ENCODE results near the gene JAM2. TPM values are rescaled to one million over a fixed set of nuclear protein-coding genes. Genes with fewer than 3 reads are reported as not detected.
"Not testable (repeated sequence)": the region's sequence is repeated elsewhere in the genome, so short reads cannot be mapped to it uniquely, and the experiment has no call there.

JAM2 gene
- total RNA-seq, 1 experiment from 2014 or later: 6.0 TPM

GRCh38 chr21:25643486-25643885 is 4.4 kb downstream of the JAM2 start:
- no peak for DNase-seq (ENCODE audit: low read depth)

GRCh38 chr21:25646474-25646873 is 7.4 kb downstream of the JAM2 start:
- no peak for DNase-seq (ENCODE audit: low read depth)

- no peak for DNase-seq (ENCODE audit: low read depth)
Measured at GRCh38 chr21:25647647-25648046, 8.6 kb downstream of the JAM2 start.

- DNase-seq (ENCODE audit: low read depth): no peak
Measured at GRCh38 chr21:25649146-25649545, 10.1 kb downstream of the JAM2 start.

GRCh38 chr21:25656412-25656811 is 17.4 kb downstream of the JAM2 start:
- no peak for DNase-seq (ENCODE audit: low read depth)

- DNase-seq (ENCODE audit: low read depth): no peak
Measured at GRCh38 chr21:25657140-25657539, 18.1 kb downstream of the JAM2 start.

GRCh38 chr21:25658427-25659035 is 19.5 kb downstream of the JAM2 start:
- no peak for DNase-seq (ENCODE audit: low read depth)

- no peak for DNase-seq (ENCODE audit: low read depth)
Measured at GRCh38 chr21:25660233-25660632, 21.2 kb downstream of the JAM2 start.

- no peak for DNase-seq (ENCODE audit: low read depth)
Measured at GRCh38 chr21:25664491-25664931, 25.5 kb downstream of the JAM2 start.

- DNase-seq (ENCODE audit: low read depth): no peak
Measured at GRCh38 chr21:25670726-25671125, 31.7 kb downstream of the JAM2 start.

- DNase-seq (ENCODE audit: low read depth): no peak
Measured at GRCh38 chr21:25676451-25676850, 37.4 kb downstream of the JAM2 start.

GRCh38 chr21:25682382-25682781 is 43.3 kb downstream of the JAM2 start:
- DNase-seq (ENCODE audit: low read depth): no peak

- no peak for DNase-seq (ENCODE audit: low read depth)
Measured at GRCh38 chr21:25687787-25688186, 48.7 kb downstream of the JAM2 start.

GRCh38 chr21:25688275-25689155 is 49.5 kb downstream of the JAM2 start:
- DNase-seq (ENCODE audit: low read depth): no peak

GRCh38 chr21:25689226-25689625 is 50.2 kb downstream of the JAM2 start:
- peak; percentile 59 for DNase-seq (ENCODE audit: low read depth)

GRCh38 chr21:25691976-25692375 is 52.9 kb downstream of the JAM2 start:
- DNase-seq (ENCODE audit: low read depth): no peak

GRCh38 chr21:25695461-25695860 is 56.4 kb downstream of the JAM2 start:
- not testable (repeated sequence) for DNase-seq (ENCODE audit: low read depth)

- DNase-seq (ENCODE audit: low read depth): no peak
Measured at GRCh38 chr21:25700741-25701140, 61.7 kb downstream of the JAM2 start.

- no peak for DNase-seq (ENCODE audit: low read depth)
Measured at GRCh38 chr21:25701529-25701928, 62.5 kb downstream of the JAM2 start.

GRCh38 chr21:25708467-25709065 is 69.5 kb downstream of the JAM2 start:
- DNase-seq (ENCODE audit: low read depth): peak; percentile 56

- no peak for DNase-seq (ENCODE audit: low read depth)
Measured at GRCh38 chr21:25709684-25710265, 70.7 kb downstream of the JAM2 start.

- DNase-seq (ENCODE audit: low read depth): no peak
Measured at GRCh38 chr21:25710550-25710949, 71.5 kb downstream of the JAM2 start.
